Mononuclear cell (primary cell): ENCODE data around the gene DERA. TPM values are rescaled to one million over a fixed set of nuclear protein-coding genes. Genes with fewer than 3 reads are reported as not detected.

Source experiments
- H3K27me3 ChIP-seq: 2 replicates; pipeline ENCODE4 v1.6.0; 2011; ENCODE audit warnings: low read length, control low read depth; ENCODE audit not compliant: insufficient read depth
- H3K4me1 ChIP-seq: 2 replicates; pipeline ENCODE4 v1.5.1; 2011; ENCODE audit warnings: mild to moderate bottlenecking, low read length, control low read depth; ENCODE audit not compliant: insufficient read depth
- H3K4me3 ChIP-seq: 2 replicates; pipeline ENCODE4 v1.5.1; 2011; ENCODE audit warnings: mild to moderate bottlenecking, low read length, moderate library complexity
- H3K9me3 ChIP-seq: 2 replicates; pipeline ENCODE4 v1.5.1; 2011; ENCODE audit warnings: low read depth, mild to moderate bottlenecking, control low read depth, low read length
- total RNA-seq: library from RNA; depleted of rRNA; stranded (reverse); fragments of >200 nt; gene quantifications from one replicate; pipeline ENCODE4 v1.2.3, GENCODE V29; 2012

The DERA gene
- total RNA-seq, 1 donor, result 18.9 TPM

DNA sequence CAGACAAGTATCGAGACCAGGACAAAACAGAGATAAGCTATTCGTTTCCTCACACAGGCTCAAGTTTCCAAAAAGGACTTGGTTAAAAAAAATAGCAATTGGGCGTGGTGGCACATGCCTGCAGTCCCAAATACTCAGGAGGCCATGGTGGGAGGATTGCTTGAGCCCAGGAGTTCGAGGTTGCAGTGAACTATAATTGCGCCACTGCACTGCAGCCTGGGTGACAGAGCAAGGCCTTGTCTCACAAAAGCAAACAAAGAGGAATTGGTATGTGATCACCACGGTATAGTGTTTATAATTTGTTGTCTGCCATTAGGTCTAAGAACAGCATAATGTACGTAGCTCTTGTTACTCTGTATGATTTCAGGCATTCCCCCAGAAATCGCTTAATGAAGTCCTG, 175.3 kb downstream of the DERA start:
- Histone ChIP-seq H3K4me3 (no peak overlapping the region), H3K9me3 (no peaks in the 10 kb centered on the region), H3K27me3 (no peaks in the 10 kb centered on the region), H3K4me1 (no peaks in the 10 kb centered on the region)

DNA sequence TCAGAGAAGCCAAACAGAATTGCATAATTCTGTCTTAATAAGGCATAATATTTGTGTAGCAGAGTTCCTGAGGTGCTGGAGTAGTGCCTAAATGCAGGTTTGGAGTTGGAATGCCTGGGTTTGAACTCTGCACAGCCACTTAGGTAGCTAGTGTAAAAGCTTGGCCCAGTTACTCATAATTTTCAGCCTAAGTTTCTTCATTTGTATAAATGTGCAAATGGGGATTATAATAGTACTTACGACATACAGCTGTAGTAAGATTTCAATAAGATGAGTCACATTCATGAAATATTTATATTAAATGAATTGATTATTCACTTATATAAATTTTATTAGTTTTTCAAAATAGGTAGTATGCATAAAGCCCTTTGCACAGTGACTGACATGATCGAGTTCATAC, 175.8 kb downstream of the DERA start:
- Histone ChIP-seq H3K4me3 (no peak overlapping the region), H3K9me3 (no peaks in the 10 kb centered on the region), H3K27me3 (no peaks in the 10 kb centered on the region), H3K4me1 (no peaks in the 10 kb centered on the region)

Other genes with a start within 250 kb of the DERA start
- gene EPS8, start 121.9 kb upstream of the DERA start, total RNA-seq, result 4.2 TPM
- 59.0 TPM for gene STRAP, start 28.9 kb upstream of the DERA start, total RNA-seq